Loucy (cell line): ENCODE data around the gene LHFPL2.

Experiments
- EZH2phosphoT487 ChIP-seq: fragments of 200-600 bp; IDR thresholded peaks from 2 replicates; pipeline ENCODE4 v1.6.1; 2018; ENCODE audit warnings: antibody characterized with exemption, mild to moderate bottlenecking, moderate library complexity, borderline replicate concordance
- TF ChIP-seq, protein P1 (sequence below): fragments of 200-600 bp; sonication (generic); conservative IDR thresholded peaks from 2 replicates; pipeline ENCODE4 v1.5.1; 2014; ENCODE audit warnings: mild to moderate bottlenecking, antibody characterized with exemption, low read length

- TF ChIP-seq, protein P1, sequence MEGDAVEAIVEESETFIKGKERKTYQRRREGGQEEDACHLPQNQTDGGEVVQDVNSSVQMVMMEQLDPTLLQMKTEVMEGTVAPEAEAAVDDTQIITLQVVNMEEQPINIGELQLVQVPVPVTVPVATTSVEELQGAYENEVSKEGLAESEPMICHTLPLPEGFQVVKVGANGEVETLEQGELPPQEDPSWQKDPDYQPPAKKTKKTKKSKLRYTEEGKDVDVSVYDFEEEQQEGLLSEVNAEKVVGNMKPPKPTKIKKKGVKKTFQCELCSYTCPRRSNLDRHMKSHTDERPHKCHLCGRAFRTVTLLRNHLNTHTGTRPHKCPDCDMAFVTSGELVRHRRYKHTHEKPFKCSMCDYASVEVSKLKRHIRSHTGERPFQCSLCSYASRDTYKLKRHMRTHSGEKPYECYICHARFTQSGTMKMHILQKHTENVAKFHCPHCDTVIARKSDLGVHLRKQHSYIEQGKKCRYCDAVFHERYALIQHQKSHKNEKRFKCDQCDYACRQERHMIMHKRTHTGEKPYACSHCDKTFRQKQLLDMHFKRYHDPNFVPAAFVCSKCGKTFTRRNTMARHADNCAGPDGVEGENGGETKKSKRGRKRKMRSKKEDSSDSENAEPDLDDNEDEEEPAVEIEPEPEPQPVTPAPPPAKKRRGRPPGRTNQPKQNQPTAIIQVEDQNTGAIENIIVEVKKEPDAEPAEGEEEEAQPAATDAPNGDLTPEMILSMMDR: no peak
- TF ChIP-seq EZH2phosphoT487: no peak
Measured at GRCh38 chr5:78633700-78634099, 14.9 kb downstream of the LHFPL2 start.
